Right hindlimb (tissue), 1 donor: Measurements from ENCODE around the gene ESR2.
"Not testable (repeated sequence)": the region's sequence is repeated elsewhere in the genome, so short reads cannot be mapped to it uniquely, and the experiment has no call there.

ENCODE experiments used
- DNase-seq: peaks from one replicate; pipeline ENCODE4 v3.0.0-alpha.2; 2018

Gene ESR2

GRCh38 chr14:64195199-64195598 is 99.0 kb downstream of the ESR2 start:
- DNase-seq, result no peak

- DNase-seq, result no peak
Observed at GRCh38 chr14:64194404-64194803, 99.8 kb downstream of the ESR2 start.

GRCh38 chr14:64193821-64194220 is 100.3 kb downstream of the ESR2 start:
- no peak for DNase-seq

- no peak for DNase-seq
Observed at GRCh38 chr14:64191756-64192155, 102.4 kb downstream of the ESR2 start.

- DNase-seq, result no peak
Observed at GRCh38 chr14:64190974-64191502, 103.1 kb downstream of the ESR2 start.

- no peak for DNase-seq
Observed at GRCh38 chr14:64187331-64187730, 106.8 kb downstream of the ESR2 start.

- no peak for DNase-seq
Observed at GRCh38 chr14:64186231-64187129, 107.7 kb downstream of the ESR2 start.

GRCh38 chr14:64185184-64185583 is 109.0 kb downstream of the ESR2 start:
- DNase-seq, result no peak

- DNase-seq, result no peak
Observed at GRCh38 chr14:64184103-64184729, 110.0 kb downstream of the ESR2 start.

- not testable (repeated sequence) for DNase-seq
Observed at GRCh38 chr14:64182908-64183307, 111.3 kb downstream of the ESR2 start.

GRCh38 chr14:64178814-64179213 is 115.4 kb downstream of the ESR2 start:
- no peak for DNase-seq

- no peak for DNase-seq
Observed at GRCh38 chr14:64176330-64176729, 117.8 kb downstream of the ESR2 start.

GRCh38 chr14:64174922-64175782 is 119.0 kb downstream of the ESR2 start:
- no peak for DNase-seq

GRCh38 chr14:64170181-64170580 is 124.0 kb downstream of the ESR2 start:
- DNase-seq, result no peak

GRCh38 chr14:64159588-64159987 is 134.6 kb downstream of the ESR2 start:
- no peak for DNase-seq

- no peak for DNase-seq
Observed at GRCh38 chr14:64158608-64159007, 135.6 kb downstream of the ESR2 start.

- DNase-seq, result no peak
Observed at GRCh38 chr14:64149921-64150320, 144.2 kb downstream of the ESR2 start.

- DNase-seq, result peak; percentile 49
Observed at GRCh38 chr14:64147126-64147790, 146.9 kb downstream of the ESR2 start.

- DNase-seq, result no peak
Observed at GRCh38 chr14:64137657-64138290, 156.4 kb downstream of the ESR2 start.

- DNase-seq, result no peak
Observed at GRCh38 chr14:64126548-64126947, 167.6 kb downstream of the ESR2 start.

GRCh38 chr14:64125270-64125669 is 168.9 kb downstream of the ESR2 start:
- DNase-seq, result no peak

- no peak for DNase-seq
Observed at GRCh38 chr14:64123241-64123822, 170.8 kb downstream of the ESR2 start.
